Activated T-helper 1 cell treated with anti-CD3 and anti-CD28 coated beads, Interleukin-12 subunit alpha, Interleukin-12 subunit beta, Interleukin-2, Interleukin-4 antibody, amounts not matched to agents 30 ng/mL and 10 ng/mL and 1 ng/mL, durations not matched to agents 14 hours and 24 hours and 36 hours (primary cell): ENCODE measurements around the gene TACR1. TPM values are rescaled to one million over a fixed set of nuclear protein-coding genes. Genes with fewer than 3 reads are reported as not detected.

ENCODE experiments used
- DNase-seq: peaks from one replicate; pipeline ENCODE4 v3.0.0; 2021; ENCODE audit warnings: low spot score
- H3K27ac Mint-ChIP-seq: one replicate; pipeline ENCODE4 v1.8.0; 2021; ENCODE audit warnings: mild to moderate bottlenecking, mixed read lengths
- H3K27me3 Mint-ChIP-seq: one replicate; pipeline ENCODE4 v1.8.0; 2022; ENCODE audit warnings: mild to moderate bottlenecking, moderate library complexity, mixed read lengths; ENCODE audit not compliant: insufficient read depth
- H3K36me3 Mint-ChIP-seq: one replicate; pipeline ENCODE4 v1.8.0; 2021; ENCODE audit warnings: low read depth, mixed read lengths
- H3K4me1 Mint-ChIP-seq: one replicate; pipeline ENCODE4 v1.8.0; 2021; ENCODE audit warnings: low read depth, mixed read lengths
- H3K4me3 Mint-ChIP-seq: one replicate; pipeline ENCODE4 v1.8.0; 2021; ENCODE audit warnings: mild to moderate bottlenecking, moderate library complexity, mixed read lengths
- H3K9me3 Mint-ChIP-seq: one replicate; pipeline ENCODE4 v1.8.0; 2021; ENCODE audit warnings: mixed read lengths
- intact Hi-C: fragments of 100-400 bp; cut with micrococcal nuclease; formaldehyde crosslinking; loops from one replicate; pipeline ENCODE4 v1.15.1; 2024
- total RNA-seq: library from RNA; stranded (reverse); gene quantifications from 2 replicates; pipeline ENCODE4 v1.2.3, GENCODE V29; 2022

The TACR1 gene
- total RNA-seq, 1 donor from 2014 or later, result not detected

DNA sequence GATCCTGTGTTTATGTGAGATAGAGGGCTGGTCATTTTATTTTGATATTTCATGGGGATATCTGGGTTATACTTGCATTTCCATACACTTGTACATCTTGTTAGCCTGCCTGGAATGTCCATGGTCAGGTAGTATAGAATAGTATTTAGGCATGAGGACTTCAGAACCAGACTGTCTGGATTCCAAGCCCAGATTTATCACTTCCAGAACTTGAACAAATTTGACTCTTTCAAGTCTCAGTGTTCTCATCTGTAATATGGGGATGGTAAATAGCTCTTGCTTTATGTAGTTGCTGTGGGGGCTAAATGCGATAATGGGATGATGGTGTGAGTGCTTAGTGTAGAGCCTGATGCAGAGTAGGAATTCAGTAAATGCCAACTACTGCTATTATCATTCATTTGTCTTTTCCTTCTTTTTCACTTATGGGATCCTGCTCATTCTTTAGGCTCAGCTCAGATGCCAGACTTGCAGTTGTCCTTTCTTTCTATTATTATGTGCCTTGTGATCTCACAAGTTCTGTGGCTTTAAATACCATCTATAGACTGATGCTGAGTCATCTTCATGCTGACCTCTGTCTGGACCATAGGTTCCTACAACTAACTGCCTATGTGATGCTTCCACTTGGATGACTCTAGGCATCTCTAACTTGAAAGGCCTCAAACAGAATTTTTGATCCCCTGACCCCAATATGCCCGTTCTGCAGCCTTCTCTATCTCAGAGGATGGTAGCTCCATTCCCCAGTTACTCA lies 173.5 kb downstream of the TACR1 start:
- Mint-ChIP-seq H3K4me1 (no peaks in the 10 kb centered on the region), H3K27ac (no peak overlapping the region), H3K9me3 (no peaks in the 10 kb centered on the region), H3K27me3 (no peaks in the 10 kb centered on the region), H3K36me3 (no peaks in the 10 kb centered on the region), H3K4me3 (no peak overlapping the region)
- intact Hi-C loops, result no loop called here
- no peak for DNase-seq

DNA sequence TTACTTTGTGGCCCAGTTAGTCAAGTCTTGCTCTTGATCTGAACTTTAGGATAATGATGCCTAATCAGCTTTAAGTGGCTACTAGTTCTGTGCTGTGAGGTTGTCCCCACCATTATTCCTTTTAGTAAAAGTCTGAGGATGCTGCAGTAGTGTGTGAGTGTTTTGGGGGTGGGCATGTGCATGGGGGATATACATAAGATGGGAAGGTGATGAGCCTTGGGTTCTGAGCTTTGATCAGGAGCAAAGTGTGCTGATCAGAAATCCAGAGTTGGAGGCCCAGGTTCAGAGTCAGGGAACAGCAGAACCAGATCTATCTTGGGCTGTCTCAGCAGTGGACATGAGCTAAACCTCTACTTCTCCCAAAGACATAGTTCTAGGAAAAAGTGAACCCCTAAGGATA lies 174.1 kb downstream of the TACR1 start:
- no peaks in the 10 kb centered on the region for H3K9me3 Mint-ChIP-seq
- intact Hi-C loops, result no loop called here

DNA sequence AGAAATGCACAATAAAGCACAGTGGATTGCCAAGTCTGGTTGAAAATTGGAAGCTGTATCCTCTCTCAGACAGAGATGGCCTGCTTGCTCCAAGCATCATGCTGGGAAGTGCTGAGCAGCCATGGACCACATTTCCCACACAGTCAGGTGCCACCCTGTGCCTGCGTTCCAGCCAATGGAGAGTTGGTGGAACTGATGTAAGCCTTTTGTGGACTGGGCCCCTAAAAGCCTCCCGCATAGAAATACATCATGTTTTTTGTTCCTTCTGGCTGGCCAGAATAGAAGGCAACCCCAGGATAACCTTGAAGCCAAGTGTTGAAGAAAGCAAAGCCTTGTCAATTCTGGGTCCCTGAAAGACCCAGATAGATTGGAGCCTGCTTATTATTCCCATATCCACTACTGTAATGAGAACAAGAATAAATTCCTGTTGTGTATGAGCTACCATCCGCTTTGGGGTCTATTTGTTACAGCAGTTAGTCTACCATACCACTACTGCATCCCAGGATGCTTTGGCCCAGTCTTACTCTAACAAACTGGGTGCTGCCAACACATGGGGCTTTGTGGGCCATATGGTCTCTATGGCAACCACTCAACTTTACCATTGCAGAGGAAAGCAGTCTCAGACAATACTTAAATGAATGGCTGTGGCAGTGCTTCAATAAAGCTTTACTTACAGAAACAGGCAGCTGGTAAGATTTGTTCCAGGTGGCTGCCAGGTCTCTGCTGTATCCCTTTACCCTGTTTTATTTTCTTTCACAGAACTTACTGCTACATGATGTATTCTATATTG lies 175.5 kb downstream of the TACR1 start:
- DNase-seq, result no peak
- Mint-ChIP-seq H3K36me3 (no peaks in the 10 kb centered on the region), H3K27ac (no peak overlapping the region), H3K4me3 (no peak overlapping the region), H3K27me3 (no peaks in the 10 kb centered on the region), H3K4me1 (no peaks in the 10 kb centered on the region), H3K9me3 (no peaks in the 10 kb centered on the region)
- intact Hi-C loops, result no loop called here

More for the DNA sequence above, 174.1 kb downstream of the TACR1 start:
- DNase-seq, result no peak
- no peaks in the 10 kb centered on the region for H3K4me1 Mint-ChIP-seq
- no peaks in the 10 kb centered on the region for H3K36me3 Mint-ChIP-seq
- H3K27ac Mint-ChIP-seq, result no peak overlapping the region
- H3K4me3 Mint-ChIP-seq, result no peak overlapping the region
- no peaks in the 10 kb centered on the region for H3K27me3 Mint-ChIP-seq

DNA sequence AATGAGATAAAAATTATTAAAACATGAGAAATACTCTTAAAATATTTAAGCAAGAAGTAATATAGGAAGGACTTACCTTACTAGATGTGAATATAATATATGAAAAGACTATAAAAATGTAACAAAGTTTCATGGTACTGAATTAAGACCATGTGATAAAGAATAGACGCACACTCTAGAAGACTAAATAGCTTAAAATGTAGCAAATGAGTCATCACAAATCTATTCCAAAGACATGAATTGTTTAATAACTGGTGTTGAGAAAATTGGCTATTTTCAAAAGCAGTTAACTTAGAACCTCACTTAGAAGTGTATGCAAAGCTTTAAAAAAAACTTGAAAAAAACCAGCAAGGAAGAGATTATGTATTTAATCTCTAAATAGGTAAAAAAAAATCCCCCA lies 176.8 kb downstream of the TACR1 start:
- no peak overlapping the region for H3K4me3 Mint-ChIP-seq
- no peaks in the 10 kb centered on the region for H3K9me3 Mint-ChIP-seq
- no peaks in the 10 kb centered on the region for H3K36me3 Mint-ChIP-seq
- no peaks in the 10 kb centered on the region for H3K27me3 Mint-ChIP-seq
- no peak overlapping the region for H3K27ac Mint-ChIP-seq
- H3K4me1 Mint-ChIP-seq, result no peaks in the 10 kb centered on the region
- DNase-seq, result no peak
- intact Hi-C loops, result no loop called here

DNA sequence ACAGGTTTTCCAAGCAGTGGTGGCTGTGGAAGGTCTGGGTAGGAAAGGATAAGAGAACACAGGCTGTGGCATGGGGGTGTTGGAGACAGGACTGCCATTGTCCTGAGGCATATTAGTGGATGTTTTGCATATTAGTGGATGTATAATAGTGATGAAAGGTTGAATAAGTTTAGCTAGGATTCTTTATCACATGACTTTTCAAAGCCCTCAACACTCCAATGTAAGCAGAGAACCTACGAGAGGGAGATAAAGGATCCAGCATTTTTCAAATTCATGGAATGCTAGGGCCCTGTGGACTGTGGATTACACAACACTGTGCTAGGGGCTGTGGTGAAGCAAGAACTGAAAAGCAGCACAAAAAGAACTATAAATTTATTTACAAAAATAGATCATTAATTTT lies 177.6 kb downstream of the TACR1 start:
- no peak for DNase-seq
- Mint-ChIP-seq H3K36me3 (no peaks in the 10 kb centered on the region), H3K9me3 (no peaks in the 10 kb centered on the region), H3K4me1 (no peaks in the 10 kb centered on the region), H3K27me3 (no peaks in the 10 kb centered on the region), H3K27ac (no peak overlapping the region), H3K4me3 (no peak overlapping the region)
- intact Hi-C loops, result no loop called here

DNA sequence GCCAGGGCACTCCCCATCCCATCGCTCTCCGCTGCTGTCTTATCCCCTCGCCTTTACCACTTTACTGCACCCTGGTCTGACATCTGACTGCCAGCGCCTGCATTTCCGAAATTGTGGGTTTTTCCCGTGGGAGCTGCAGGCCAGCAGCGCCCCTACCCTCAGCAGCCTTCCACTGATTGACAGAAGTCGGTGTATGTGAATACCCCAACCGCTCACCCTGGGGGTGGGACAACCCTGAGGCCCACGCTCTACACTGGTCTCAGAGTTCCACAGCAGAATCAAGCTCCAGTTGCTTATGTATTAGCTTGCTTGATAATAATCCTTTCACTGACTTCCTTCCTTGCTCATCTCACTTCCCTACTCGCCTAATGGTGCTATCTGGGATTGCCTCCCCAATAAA lies 178.8 kb downstream of the TACR1 start:
- no peaks in the 10 kb centered on the region for H3K36me3 Mint-ChIP-seq
- peaks cover 4% of the 10 kb centered on the region for H3K27me3 Mint-ChIP-seq
- no peaks in the 10 kb centered on the region for H3K4me1 Mint-ChIP-seq
- DNase-seq, result no peak
- H3K4me3 Mint-ChIP-seq, result no peak overlapping the region
- intact Hi-C loops, result no loop called here
- H3K9me3 Mint-ChIP-seq, result no peaks in the 10 kb centered on the region
- no peak overlapping the region for H3K27ac Mint-ChIP-seq

DNA sequence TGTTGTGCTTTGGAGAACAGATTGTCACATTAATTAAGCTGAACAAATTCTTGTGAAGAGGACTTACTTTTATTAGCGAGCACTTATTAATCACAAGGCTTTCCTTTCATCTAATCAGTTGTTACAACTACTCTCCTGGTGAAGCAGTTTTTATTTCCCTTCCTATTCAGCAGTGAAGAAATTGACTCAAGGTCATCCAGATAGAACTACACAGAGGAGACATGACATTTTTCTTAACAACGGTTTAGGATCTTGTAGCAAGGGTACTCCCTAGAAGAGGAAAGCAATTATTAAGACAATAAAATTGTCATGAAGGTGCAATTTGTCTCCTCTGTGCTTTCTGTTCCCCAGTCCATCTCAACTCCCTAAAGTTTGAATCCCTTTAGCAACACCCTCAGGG lies 179.5 kb downstream of the TACR1 start:
- Mint-ChIP-seq H3K4me1 (no peaks in the 10 kb centered on the region), H3K36me3 (no peaks in the 10 kb centered on the region), H3K27me3 (peaks cover 4% of the 10 kb centered on the region), H3K27ac (no peak overlapping the region), H3K9me3 (no peaks in the 10 kb centered on the region), H3K4me3 (no peak overlapping the region)
- intact Hi-C loops, result no loop called here
- DNase-seq, result no peak

DNA sequence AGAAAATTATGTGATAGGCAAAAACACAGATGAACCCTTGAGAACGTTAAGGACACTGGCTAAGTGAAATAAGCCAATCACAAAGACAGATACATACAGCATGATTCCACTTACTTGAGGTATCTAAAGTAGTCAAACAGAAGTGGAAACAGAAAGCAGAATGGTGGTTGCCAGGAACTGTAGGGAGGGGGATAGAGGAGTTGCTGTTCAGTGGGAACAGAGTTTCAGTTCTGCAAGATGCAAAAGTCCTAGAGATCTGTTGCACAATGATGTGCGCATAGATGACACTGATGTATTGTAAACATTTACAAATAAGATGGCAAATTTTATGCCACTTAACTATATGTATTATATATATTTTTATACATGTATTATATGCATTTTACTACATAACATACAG lies 181.2 kb downstream of the TACR1 start:
- H3K27me3 Mint-ChIP-seq, result peaks cover 4% of the 10 kb centered on the region
- no peaks in the 10 kb centered on the region for H3K36me3 Mint-ChIP-seq
- H3K4me1 Mint-ChIP-seq, result no peaks in the 10 kb centered on the region
- DNase-seq, result no peak
- H3K4me3 Mint-ChIP-seq, result no peak overlapping the region
- intact Hi-C loops, result no loop called here
- H3K27ac Mint-ChIP-seq, result no peak overlapping the region
- no peaks in the 10 kb centered on the region for H3K9me3 Mint-ChIP-seq

DNA sequence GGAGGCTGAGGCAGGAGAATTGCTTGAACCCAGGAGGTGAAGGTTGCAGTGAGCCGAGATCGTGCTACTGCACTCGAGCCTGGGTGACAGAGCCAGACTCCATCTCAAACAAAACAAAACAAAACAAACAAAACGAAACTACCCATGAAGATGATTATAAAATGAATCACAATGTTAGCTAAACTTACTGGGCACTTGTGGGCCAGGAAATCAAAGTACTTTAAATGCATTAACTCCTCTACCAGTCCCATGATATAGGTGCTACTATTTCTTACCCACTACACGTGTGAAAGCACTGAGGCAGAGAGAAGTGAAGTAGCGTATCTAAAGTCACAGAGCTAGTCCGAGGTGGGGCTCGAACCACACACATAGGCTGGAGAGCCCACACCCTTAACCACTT lies 187.2 kb downstream of the TACR1 start:
- H3K4me1 Mint-ChIP-seq, result no peaks in the 10 kb centered on the region
- H3K27ac Mint-ChIP-seq, result no peak overlapping the region
- DNase-seq, result no peak
- H3K4me3 Mint-ChIP-seq, result no peak overlapping the region
- peaks cover 7% of the 10 kb centered on the region for H3K27me3 Mint-ChIP-seq
- H3K36me3 Mint-ChIP-seq, result no peaks in the 10 kb centered on the region
- no peaks in the 10 kb centered on the region for H3K9me3 Mint-ChIP-seq
- intact Hi-C loops, result no loop called here

DNA sequence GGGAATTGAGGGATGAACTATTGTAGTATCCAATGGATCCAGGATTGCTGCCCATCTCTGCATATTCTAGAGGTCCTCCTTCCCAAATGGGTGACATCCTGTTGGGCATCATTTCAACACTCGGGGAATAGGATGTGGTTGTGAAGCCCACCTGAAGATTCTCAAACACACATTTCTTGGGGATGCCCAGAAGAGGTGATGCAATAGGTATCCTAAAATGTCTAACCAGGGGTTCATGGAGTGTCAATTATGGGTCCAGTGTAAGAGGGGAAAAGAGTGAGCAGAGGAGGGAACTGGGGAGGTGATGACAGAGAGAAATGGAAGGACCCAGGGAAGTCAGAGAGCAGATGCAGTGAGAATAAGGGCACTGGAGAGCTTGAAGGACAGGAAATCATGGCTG lies 188.7 kb downstream of the TACR1 start:
- Mint-ChIP-seq H3K27ac (no peak overlapping the region), H3K36me3 (no peaks in the 10 kb centered on the region), H3K9me3 (no peaks in the 10 kb centered on the region), H3K27me3 (peaks cover 4% of the 10 kb centered on the region), H3K4me3 (no peak overlapping the region), H3K4me1 (no peaks in the 10 kb centered on the region)
- DNase-seq, result no peak
- intact Hi-C loops, result no loop called here

DNA sequence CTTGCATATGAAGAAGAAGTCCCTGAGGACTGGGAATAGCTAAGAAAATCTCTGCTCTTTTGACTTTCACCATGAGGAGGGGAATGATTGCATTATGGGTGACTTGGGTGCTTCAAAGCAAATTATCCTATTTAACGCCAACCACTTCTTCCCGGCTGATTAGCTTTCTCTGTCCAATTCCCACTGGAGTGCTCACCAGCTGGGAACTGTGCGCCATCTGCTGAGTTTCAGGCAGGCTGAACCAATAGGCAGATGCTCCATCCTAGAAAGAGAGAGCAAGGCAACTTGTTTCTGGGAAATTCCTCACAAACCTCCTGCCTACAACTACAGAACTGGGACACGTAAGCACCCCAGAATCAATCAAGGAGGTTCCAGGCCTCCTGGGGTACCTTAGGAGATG lies 191.5 kb downstream of the TACR1 start:
- Mint-ChIP-seq H3K36me3 (no peaks in the 10 kb centered on the region), H3K4me3 (no peak overlapping the region), H3K27me3 (no peaks in the 10 kb centered on the region), H3K4me1 (no peaks in the 10 kb centered on the region), H3K27ac (no peak overlapping the region), H3K9me3 (no peaks in the 10 kb centered on the region)
- intact Hi-C loops, result no loop called here
- DNase-seq, result no peak

DNA sequence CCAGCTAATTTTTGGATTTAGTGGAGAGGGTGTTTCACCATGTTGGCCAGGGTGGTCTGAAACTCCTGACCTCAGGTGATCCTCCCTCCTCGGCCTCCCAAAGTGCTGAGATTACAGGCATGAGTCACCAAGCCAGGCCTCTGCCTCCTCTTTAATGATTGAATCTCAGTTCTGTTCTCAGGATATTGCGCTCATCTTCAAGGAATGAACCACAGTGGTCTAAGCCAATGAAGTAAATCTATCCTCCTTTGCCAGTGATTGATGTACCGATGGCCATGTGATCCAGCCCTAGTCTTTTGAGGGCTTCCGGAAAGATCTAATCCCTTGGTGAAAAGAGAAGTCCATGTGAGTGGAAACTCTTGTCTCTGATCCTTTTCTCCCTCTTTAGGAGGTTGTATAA lies 192.3 kb downstream of the TACR1 start:
- H3K27me3 Mint-ChIP-seq, result no peaks in the 10 kb centered on the region
- H3K9me3 Mint-ChIP-seq, result no peaks in the 10 kb centered on the region
- H3K4me1 Mint-ChIP-seq, result no peaks in the 10 kb centered on the region
- intact Hi-C loops, result no loop called here
- DNase-seq, result no peak
- H3K27ac Mint-ChIP-seq, result no peak overlapping the region
- H3K4me3 Mint-ChIP-seq, result no peak overlapping the region
- no peaks in the 10 kb centered on the region for H3K36me3 Mint-ChIP-seq

DNA sequence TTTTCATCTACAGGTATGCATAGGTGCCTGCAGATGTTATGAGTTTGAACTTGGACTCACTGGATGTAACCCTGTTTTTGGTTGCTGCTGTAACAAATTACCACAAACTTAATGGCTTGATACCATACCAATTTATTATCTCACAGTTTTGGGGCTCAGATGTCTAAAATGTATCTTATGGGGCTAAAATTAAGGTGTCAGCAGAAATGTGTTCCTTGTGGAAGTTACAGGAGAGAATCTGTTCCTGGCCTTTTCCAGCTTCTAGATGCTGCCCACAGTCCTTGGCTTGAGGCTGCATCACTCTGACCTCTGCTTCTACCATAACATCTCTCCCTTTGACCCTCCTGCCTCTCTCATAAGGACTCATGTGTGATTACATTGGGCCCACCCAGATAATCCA lies 193.3 kb downstream of the TACR1 start:
- no peaks in the 10 kb centered on the region for H3K9me3 Mint-ChIP-seq
- H3K27ac Mint-ChIP-seq, result no peak overlapping the region
- no peaks in the 10 kb centered on the region for H3K36me3 Mint-ChIP-seq
- no peak for DNase-seq
- no peaks in the 10 kb centered on the region for H3K27me3 Mint-ChIP-seq
- intact Hi-C loops, result no loop called here
- H3K4me3 Mint-ChIP-seq, result no peak overlapping the region
- no peaks in the 10 kb centered on the region for H3K4me1 Mint-ChIP-seq
